ENCODE measurements around the gene FGF12.
"Not testable (repeated sequence)": the region's sequence is repeated elsewhere in the genome, so short reads cannot be mapped to it uniquely, and the experiment has no call there.

The FGF12 gene

GRCh38 chr3:192576704-192577103 is 150.6 kb downstream of the FGF12 start:
- not testable (repeated sequence) for H3K36me3 Mint-ChIP-seq, H3K9me3 Mint-ChIP-seq, H3K27ac Mint-ChIP-seq, ATAC-seq, H3K4me3 Mint-ChIP-seq, H3K4me1 Mint-ChIP-seq
- H3K27me3 Mint-ChIP-seq: peaks cover 31% of the 10 kb centered on the region

- ATAC-seq: no peak
- H3K4me3 Mint-ChIP-seq: no peak overlapping the region
- H3K36me3 Mint-ChIP-seq: no peaks in the 10 kb centered on the region
- peaks cover 31% of the 10 kb centered on the region for H3K27me3 Mint-ChIP-seq
- peaks cover 2% of the 10 kb centered on the region for H3K9me3 Mint-ChIP-seq
- no peak overlapping the region for H3K27ac Mint-ChIP-seq
- H3K4me1 Mint-ChIP-seq: peaks cover 5% of the 10 kb centered on the region
Measured at GRCh38 chr3:192575879-192576506, 151.3 kb downstream of the FGF12 start.

DNA sequence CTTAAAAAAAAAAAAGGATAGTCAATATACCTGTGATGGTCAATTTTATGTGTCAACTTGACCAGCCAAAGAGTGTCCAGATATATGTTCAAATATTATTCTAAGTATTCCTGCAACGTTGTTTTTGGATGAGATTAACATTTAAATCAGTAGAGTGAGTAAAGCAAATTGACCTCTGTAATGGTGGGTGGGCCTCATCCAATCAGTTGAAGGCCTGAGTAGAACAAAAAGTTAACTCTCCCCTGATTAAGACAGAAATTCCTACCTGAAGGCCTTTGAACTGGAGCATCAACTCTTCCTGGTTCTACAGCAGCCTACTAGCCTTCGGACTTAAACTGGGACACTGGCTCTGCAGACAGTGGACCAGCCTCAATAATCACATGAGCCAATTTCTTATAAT is 154.1 kb downstream of the FGF12 start:
- peaks cover 31% of the 10 kb centered on the region for H3K27me3 Mint-ChIP-seq
- H3K4me1 Mint-ChIP-seq: peaks cover 7% of the 10 kb centered on the region
- no peak for ATAC-seq
- H3K27ac Mint-ChIP-seq: no peak overlapping the region
- no peaks in the 10 kb centered on the region for H3K36me3 Mint-ChIP-seq
- H3K4me3 Mint-ChIP-seq: no peak overlapping the region
- peaks cover 2% of the 10 kb centered on the region for H3K9me3 Mint-ChIP-seq

DNA sequence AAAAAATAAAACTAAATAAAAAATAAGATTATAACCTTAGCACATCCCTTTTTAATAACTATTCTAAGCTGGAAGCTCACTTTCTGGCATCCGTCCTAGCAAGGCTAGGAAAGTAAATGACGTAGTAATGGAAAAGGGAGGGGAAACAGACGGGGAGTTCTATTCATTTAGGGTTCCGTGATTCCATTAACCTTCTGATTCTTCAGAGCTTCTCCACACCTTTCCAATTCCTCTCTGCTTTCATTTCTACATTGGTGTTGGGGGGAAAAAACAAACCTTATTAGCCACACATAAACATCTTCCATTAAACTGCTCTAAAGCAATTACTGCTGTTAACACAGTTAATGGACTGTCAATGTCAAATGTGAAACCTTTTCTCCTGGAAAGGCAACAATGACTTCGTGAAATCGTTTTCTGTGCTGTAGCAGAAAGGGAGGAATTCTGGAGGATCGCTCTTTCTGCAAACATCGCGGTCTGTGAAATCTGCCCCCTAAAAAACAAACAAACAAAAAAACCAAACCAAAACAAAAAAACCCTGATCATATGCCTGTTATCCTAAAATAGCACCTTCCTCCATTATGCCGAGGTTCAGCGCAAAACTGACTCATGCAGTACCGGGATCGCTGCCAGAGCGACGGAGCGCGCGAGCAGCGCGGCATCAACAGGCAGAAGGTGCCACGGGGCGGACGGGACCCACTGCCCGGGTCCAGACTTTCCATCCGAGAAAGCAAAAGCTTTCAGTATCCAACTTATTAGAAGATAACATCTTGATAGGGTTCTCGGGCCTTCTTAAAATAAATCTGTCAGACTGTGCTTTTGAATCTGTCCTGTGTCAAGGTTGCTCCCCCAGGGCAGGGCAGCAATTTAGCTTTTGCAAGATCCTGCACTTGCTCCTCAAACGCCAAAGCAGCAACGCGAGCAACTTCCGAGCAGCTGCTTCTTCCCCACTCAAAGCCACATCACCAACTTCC is 156.2 kb downstream of the FGF12 start:
- H3K4me1 Mint-ChIP-seq: peaks cover 7% of the 10 kb centered on the region
- H3K36me3 Mint-ChIP-seq: no peaks in the 10 kb centered on the region
- H3K27me3 Mint-ChIP-seq: peaks cover 43% of the 10 kb centered on the region
- H3K9me3 Mint-ChIP-seq: no peaks in the 10 kb centered on the region
- H3K27ac Mint-ChIP-seq: no peak overlapping the region
- ATAC-seq: no peak
- peak overlapping the region; percentile 58 for H3K4me3 Mint-ChIP-seq

- Mint-ChIP-seq H3K36me3 (no peaks in the 10 kb centered on the region), H3K4me3 (no peak overlapping the region), H3K27ac (no peak overlapping the region), H3K9me3 (no peaks in the 10 kb centered on the region), H3K27me3 (peaks cover 43% of the 10 kb centered on the region), H3K4me1 (peaks cover 7% of the 10 kb centered on the region)
- no peak for ATAC-seq
Measured at GRCh38 chr3:192570315-192570714, 157.0 kb downstream of the FGF12 start.

DNA sequence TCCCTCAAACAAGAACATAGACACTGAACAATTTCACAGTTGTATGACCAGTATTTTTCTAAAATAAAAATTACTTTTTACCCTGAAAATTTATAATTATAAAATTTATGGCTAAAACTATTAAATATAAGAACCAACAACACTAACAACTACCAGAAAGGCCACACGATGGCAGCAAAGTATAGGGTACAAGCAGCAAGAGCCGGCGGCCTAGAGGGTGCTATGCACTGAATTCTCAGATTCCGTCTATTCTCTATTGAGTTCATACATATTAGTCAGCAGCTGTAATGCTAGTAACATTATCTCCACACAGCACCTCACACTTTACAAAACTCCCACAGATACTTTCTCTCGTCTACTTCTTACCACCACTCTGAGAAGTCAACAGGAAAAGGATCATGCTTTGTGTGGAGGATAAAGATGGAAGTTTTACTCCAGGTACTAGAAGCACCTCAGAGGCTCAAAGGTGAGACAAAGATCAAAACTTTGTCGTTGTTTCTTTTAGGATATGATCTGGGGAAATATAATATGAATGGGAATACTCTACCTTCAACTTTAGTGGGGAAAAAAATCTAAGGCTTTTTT is 160.5 kb downstream of the FGF12 start:
- Mint-ChIP-seq H3K36me3 (no peaks in the 10 kb centered on the region), H3K9me3 (no peaks in the 10 kb centered on the region), H3K27ac (no peak overlapping the region), H3K4me3 (no peak overlapping the region), H3K4me1 (peaks cover 7% of the 10 kb centered on the region), H3K27me3 (peaks cover 36% of the 10 kb centered on the region)
- peak; percentile 74 for ATAC-seq

DNA sequence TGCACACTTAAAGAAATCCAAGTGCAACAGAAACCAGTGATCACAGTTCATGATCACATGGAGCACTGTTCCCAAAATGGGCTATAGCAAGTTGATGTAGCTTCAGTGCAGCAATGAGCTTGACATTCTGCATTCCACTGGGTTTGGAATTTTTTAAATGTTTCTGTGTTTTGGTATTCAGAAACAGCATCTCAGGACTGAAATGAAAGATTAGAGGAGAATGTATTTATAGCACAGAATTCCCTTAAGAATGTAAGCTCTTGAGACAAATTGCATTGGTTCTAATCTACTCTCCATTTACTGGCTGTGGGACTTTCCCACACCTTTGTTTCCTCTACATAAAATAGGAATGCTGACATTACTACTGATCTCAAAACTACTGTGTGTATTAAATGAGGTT is 162.7 kb downstream of the FGF12 start:
- H3K36me3 Mint-ChIP-seq: no peaks in the 10 kb centered on the region
- no peaks in the 10 kb centered on the region for H3K4me1 Mint-ChIP-seq
- no peak overlapping the region for H3K4me3 Mint-ChIP-seq
- no peak for ATAC-seq
- peaks cover 26% of the 10 kb centered on the region for H3K27me3 Mint-ChIP-seq
- H3K9me3 Mint-ChIP-seq: no peaks in the 10 kb centered on the region
- no peak overlapping the region for H3K27ac Mint-ChIP-seq

DNA sequence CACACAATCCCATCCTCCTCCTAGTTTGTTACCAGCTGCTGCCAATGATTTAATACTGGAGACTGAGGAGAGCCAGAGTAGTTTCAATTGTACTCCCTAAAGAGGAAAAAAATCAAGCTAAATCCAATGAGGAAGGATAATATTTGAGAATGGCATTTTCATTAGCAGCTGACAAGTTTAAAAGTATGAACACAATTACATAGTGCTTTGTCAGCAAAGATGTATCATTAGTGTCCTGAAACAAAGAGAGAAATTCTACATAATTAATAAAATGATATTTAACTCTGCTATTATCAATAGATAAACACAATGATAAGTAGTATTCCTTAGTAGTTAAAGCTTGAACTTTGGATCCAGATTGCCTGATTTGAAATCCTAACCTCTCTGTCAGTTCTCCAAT is 163.9 kb downstream of the FGF12 start:
- peaks cover 14% of the 10 kb centered on the region for H3K27me3 Mint-ChIP-seq
- H3K9me3 Mint-ChIP-seq: no peaks in the 10 kb centered on the region
- no peak overlapping the region for H3K4me3 Mint-ChIP-seq
- ATAC-seq: no peak
- no peaks in the 10 kb centered on the region for H3K4me1 Mint-ChIP-seq
- no peak overlapping the region for H3K27ac Mint-ChIP-seq
- H3K36me3 Mint-ChIP-seq: no peaks in the 10 kb centered on the region

GRCh38 chr3:192553707-192554106 is 173.6 kb downstream of the FGF12 start:
- H3K36me3 Mint-ChIP-seq: peaks cover 6% of the 10 kb centered on the region
- H3K9me3 Mint-ChIP-seq: peaks cover 20% of the 10 kb centered on the region
- peaks cover 68% of the 10 kb centered on the region for H3K27me3 Mint-ChIP-seq
- H3K4me3 Mint-ChIP-seq: no peak overlapping the region
- no peaks in the 10 kb centered on the region for H3K4me1 Mint-ChIP-seq
- H3K27ac Mint-ChIP-seq: no peak overlapping the region
- no peak for ATAC-seq

DNA sequence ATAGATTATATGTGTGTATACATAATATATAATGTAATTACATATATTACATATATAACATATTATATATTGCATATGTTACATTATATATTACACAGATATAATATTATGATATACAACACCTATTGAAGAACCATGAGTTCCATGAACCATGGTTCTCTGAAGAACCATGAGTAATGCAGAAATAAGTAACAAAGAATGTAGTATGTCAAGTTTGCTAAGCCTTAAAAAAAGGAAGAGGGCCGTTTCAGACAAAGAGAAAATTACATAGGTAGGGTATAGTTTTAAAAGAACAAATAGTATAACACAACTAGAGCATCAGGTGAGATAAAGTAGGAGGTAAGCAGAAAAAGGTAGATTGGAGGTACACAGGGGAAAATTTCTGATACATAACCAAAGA is 177.0 kb downstream of the FGF12 start:
- H3K4me3 Mint-ChIP-seq: no peak overlapping the region
- peaks cover 6% of the 10 kb centered on the region for H3K36me3 Mint-ChIP-seq
- no peak overlapping the region for H3K27ac Mint-ChIP-seq
- H3K4me1 Mint-ChIP-seq: peaks cover 4% of the 10 kb centered on the region
- peaks cover 52% of the 10 kb centered on the region for H3K27me3 Mint-ChIP-seq
- ATAC-seq: no peak
- peaks cover 16% of the 10 kb centered on the region for H3K9me3 Mint-ChIP-seq

GRCh38 chr3:192545333-192545732 is 182.0 kb downstream of the FGF12 start:
- H3K27ac Mint-ChIP-seq: no peak overlapping the region
- H3K4me1 Mint-ChIP-seq: peaks cover 4% of the 10 kb centered on the region

GRCh38 chr3:192543163-192543562 is 184.2 kb downstream of the FGF12 start:
- no peak for ATAC-seq

More at GRCh38 chr3:192545333-192545732, 182.0 kb downstream of the FGF12 start:
- Mint-ChIP-seq H3K4me3 (no peak overlapping the region), H3K36me3 (peaks cover 11% of the 10 kb centered on the region), H3K9me3 (peaks cover 10% of the 10 kb centered on the region), H3K27me3 (peaks cover 58% of the 10 kb centered on the region)
- ATAC-seq: no peak

GRCh38 chr3:192516820-192517219 is 210.5 kb downstream of the FGF12 start:
- peaks cover 16% of the 10 kb centered on the region for H3K4me1 Mint-ChIP-seq
- no peaks in the 10 kb centered on the region for H3K36me3 Mint-ChIP-seq
- no peak overlapping the region for H3K27ac Mint-ChIP-seq
- peaks cover 56% of the 10 kb centered on the region for H3K27me3 Mint-ChIP-seq
- no peaks in the 10 kb centered on the region for H3K9me3 Mint-ChIP-seq
- H3K4me3 Mint-ChIP-seq: no peak overlapping the region
- no peak for ATAC-seq

More at GRCh38 chr3:192543163-192543562, 184.2 kb downstream of the FGF12 start:
- Mint-ChIP-seq H3K27ac (no peak overlapping the region), H3K9me3 (peaks cover 9% of the 10 kb centered on the region), H3K36me3 (peaks cover 11% of the 10 kb centered on the region), H3K27me3 (peaks cover 55% of the 10 kb centered on the region), H3K4me3 (no peak overlapping the region), H3K4me1 (peaks cover 4% of the 10 kb centered on the region)

GRCh38 chr3:192515664-192516045 is 211.7 kb downstream of the FGF12 start:
- H3K4me3 Mint-ChIP-seq: peak overlapping the region; percentile 40
- H3K4me1 Mint-ChIP-seq: peaks cover 16% of the 10 kb centered on the region
- H3K36me3 Mint-ChIP-seq: no peaks in the 10 kb centered on the region
- peaks cover 60% of the 10 kb centered on the region for H3K27me3 Mint-ChIP-seq
- no peak overlapping the region for H3K27ac Mint-ChIP-seq
- no peak for ATAC-seq
- no peaks in the 10 kb centered on the region for H3K9me3 Mint-ChIP-seq

Measured in stimulated activated memory B cell treated with anti-CD40 and anti-IgM and Interleukin-4, amounts not matched to agents 10 μg/mL and 1 μg/mL and 100 μg/mL, for 72 hours (primary cell).